Esophagus mucosa (tissue), 1 donor: ENCODE data around the gene PRF1. TPM values are rescaled to one million over a fixed set of nuclear protein-coding genes. Genes with fewer than 3 reads are reported as not detected.
"Not testable (repeated sequence)": the region's sequence is repeated elsewhere in the genome, so short reads cannot be mapped to it uniquely, and the experiment has no call there.

Source experiments
- ATAC-seq: fragments of 200-7000 bp; cut with Tn5 transposase; one replicate; pipeline ENCODE4 v1.9.1; 2020
- total RNA-seq: library from RNA; stranded (reverse); gene quantifications from one replicate; pipeline ENCODE4 v1.2.4, GENCODE V29; 2023
- donor health status: DM: yes; HTN: yes; CAD: no.

The PRF1 gene
- total RNA-seq, result 0.28 TPM

DNA sequence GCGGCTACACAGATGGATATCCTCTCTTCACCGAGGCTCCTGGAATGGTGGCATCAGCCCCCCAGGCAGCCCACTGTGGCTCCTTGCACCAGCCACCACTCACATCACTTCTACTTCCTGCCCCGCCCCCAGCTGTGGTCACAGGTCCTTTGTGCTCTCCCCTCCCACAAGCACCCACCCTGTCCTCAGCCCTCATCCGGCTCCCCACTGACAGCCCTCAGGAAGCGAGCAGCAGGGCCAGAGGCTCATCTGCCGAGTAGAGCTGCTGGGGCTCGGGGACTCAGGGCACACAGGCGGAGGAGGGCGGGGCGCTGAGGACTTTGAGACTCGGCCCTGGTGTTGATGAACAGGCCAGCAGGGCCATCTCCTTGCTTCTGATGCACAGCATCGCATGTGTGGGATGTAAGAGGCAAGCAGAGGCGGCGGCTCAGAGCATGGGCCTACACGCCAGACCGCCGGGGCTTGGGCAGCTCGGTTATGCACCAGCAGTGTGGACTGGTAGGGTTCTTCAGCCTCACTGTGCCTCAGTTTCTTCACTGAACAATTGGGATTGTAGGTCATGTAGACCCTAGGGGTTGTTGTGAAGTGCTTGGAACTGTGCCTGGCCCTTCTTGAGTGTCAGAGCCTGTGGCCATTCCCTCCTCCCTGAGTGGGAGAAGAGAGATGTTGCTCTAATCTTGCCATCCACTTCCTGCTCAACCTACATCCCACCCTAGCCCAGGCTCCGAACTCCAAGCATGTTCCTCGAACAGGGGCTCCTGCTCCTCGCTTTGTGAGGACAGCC, at the start of gene PRF1:
PRF1 (minus strand) TSS at position 77 of the 784 bp plus-strand sequence. CDS start 1,839 bp downstream, outside the sequence.
- ATAC-seq, result peak; percentile 29

DNA sequence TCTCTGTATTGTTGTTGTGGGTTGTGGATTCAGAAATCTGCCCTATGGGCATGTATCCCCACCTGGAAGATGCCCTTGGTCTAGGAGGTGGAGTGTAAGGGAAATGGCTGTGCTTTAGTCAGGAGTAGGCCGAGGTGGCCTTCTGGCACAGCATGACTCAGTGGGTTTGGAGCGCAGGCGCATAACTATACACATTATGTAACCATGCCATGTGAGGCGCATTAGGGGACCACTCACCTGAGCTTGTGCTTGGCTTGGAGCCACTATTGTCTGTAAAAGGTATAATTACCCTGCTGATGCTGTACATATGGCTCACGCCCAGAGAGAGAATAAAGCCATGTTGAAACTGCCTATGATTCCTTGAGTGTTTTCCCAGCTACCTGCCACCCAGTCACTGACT, 49.1 kb upstream of the PRF1 start:
- no peak for ATAC-seq

DNA sequence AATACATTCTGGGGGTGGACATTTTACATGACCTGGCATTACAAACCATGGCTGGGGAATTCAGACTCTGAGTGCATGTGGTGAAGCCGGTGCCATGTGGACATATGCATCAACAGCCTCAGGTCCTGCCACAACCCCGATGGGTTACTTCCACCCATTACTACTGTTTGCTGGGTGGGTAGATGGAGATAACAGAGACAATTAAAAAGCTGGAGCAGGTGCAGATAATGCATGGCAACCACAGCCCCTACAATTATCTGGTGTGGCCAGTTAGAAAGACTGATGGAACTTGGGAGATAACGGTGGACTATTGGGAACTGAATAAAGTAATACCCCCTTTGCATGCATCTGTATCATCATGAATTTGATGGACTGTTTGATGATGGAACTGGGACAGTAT, 48.2 kb upstream of the PRF1 start:
- ATAC-seq, result no peak

DNA sequence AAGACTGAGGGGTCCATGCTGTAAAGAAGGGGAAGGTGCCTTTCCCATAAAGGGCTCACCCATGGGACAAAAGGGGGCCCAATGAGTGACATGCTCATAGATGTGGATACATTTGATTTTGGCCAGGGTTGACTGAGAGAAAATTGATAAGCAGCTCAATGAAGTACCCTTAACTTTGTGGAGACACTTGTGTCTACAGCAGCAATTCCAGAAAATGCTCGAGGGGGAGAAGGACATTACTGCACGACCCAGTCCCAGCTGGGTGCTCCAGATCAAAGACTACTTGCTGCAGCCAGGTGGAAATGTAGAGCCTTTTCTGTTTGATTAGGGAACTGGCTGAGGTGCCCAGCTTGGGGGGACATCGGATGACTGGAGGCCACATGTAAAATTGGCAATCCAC, 47.6 kb upstream of the PRF1 start:
- no peak for ATAC-seq

DNA sequence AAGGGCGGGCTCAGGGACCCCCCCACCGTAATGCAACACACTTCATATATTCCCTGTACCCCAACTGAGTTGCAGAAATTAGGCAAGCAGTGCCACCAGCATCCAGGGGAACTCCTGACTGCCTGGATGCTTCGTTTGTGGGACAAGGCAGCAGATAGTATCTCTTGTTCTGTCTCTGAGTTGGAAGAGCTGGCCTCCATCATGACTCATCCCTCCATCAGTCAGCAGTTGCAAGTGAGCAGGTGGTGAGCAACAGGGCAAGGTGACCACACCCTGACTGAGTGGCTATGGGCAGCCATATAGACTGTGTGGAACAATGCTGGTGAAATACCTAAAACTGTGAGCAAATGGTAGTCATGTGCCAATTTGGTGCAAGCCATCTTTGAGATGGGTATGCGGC, 47.0 kb upstream of the PRF1 start:
- peak; percentile 95 for ATAC-seq

DNA sequence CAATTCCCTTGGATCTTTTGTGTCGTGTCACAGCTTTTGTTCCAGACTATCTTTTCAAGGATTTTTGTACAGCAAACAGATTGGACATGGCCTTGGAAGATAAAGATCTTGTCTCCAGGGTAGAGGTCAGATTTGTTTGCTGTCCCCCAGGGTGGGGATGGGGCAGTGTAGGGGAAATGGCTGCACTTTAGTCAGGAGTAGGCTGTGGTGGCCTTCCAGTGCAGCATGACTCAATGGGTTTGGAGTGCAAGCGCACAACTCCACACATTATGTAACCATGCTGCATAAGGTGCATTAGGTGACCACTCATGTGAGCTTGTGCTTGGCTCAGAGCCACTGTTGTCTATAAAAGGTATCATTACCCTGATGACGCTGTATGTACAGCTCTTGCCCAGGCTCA, 45.9 kb upstream of the PRF1 start:
- ATAC-seq, result no peak

DNA sequence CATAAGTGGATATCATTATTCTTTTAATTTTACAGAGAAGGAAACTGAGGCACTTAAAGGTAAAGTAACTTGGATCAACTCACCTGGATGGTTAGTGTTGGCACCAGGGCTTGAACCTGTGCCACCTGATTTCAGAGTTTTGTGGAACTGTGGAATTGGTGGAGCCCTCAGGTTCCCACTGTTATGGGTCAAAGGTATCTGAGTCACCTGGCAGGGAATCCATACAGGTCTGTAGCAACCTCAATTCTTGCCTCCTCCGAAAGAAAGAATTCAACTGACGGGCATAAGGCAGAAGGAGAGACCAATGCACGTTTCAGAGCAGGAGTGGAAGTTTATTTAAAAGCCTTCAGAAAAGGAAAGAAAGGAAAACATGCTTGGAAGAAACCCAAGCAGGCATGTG, 44.5 kb upstream of the PRF1 start:
- no peak for ATAC-seq

DNA sequence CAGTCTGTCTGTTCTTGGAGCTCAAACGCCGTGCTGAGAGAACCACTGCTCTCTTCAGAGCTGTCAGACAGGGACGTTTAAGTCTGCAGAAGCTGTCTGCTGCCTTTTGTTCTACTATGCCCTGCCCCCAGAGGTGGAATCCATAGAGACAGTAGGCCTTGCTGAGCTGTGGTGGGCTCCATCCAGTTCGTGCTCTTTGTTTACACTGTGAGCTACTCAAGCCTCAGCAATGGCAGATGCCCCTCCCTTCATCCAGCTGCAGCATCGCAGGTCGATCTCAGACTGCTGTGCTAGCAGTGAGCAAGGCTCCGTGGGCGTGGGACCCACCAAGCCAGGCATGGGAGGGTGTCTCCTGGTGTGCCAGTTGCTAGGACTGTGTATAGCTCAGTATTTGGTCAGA, 42.4 kb upstream of the PRF1 start:
- not testable (repeated sequence) for ATAC-seq

DNA sequence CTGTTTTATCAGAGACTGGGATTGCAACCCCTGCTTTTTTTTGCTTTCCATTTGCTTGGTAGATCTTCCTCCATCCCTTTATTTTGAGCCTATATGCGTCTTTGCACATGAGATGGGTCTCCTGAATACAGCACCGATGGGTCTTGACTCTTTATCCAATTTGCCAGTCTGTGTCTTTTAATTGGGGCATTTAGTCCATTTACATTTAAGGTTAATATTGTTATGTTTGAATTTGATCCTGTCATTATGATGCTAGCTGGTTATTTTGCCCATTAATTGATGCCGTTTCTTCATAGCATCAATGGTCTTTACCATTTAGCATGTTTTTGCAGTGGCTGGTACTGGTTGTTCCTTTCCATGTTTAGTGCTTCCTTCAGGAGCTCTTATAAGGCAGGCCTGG, 40.7 kb upstream of the PRF1 start:
- ATAC-seq, result not testable (repeated sequence)

DNA sequence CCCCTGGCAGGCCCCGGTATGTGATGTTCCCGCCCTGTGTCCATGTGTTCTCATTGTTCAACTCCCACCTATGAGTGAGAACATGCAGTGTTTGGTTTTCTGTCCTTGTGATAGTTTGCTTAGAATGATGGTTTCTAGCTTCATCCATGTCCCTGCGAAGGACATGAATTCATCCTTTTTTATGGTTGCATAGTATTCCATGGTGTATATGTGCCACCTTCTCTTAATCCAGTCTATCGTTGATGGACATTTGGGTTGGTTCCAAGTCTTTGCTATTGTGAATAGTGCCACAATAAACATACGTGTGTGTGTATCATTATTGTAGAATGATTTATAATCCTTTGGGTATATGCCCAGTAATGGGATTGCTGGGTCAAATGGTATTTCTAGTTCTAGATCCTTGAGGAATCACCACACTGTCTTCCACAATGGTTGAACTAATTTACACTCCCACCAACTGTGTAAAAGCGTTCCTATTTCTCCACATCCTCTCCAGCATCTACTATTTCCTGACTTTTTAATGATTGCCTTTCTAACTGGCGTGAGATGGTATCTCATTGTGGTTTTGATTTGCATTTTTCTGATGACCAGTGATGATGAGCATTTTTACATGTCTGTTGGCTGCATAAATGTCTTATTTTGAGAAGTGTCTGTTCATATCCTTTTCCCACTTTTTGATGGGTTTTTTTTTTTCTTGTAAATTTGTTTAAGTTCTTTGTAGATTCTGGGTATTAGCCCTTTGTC, 37.3 kb upstream of the PRF1 start:
- not testable (repeated sequence) for ATAC-seq

DNA sequence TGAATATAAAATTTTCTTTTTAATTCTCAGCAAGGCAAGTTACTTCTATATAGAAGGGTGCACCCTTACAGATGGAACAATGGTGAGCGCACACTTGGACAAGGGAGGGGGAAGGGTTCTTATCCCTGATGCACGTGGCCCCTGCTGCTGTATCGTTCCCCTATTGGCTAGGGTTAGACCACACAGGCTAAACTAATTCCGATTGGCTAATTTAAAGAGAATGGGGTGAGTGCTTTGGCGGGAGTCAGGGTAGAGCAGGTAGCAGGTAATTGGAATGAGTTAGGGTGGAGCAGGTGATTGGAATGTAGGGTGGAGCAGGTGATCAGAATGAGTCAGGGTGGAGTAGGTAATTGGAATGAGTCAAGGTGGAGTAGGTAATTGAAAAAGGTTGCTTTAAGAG, 32.0 kb upstream of the PRF1 start:
- peak; percentile 61 for ATAC-seq

DNA sequence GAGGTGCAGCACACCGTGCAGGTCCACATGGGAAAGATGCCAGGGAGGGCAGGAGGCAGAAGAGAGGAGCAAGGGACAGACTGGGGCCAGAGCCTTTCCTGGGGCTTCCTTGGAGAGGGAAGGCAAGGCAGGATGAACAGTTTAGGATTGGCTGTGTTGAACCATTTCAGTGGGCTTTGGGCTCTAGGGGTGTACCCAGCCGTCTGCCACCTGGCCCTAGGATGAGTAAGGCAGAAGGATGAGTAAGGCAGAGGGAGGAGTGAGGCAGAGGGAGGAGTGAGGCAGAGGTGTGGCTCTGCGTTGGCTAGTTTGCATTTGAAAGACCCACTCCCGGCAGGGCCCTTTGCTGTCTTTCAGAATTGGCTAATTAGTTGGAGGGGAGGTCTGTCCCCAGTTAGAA, 31.5 kb upstream of the PRF1 start:
- peak; percentile 100 for ATAC-seq

DNA sequence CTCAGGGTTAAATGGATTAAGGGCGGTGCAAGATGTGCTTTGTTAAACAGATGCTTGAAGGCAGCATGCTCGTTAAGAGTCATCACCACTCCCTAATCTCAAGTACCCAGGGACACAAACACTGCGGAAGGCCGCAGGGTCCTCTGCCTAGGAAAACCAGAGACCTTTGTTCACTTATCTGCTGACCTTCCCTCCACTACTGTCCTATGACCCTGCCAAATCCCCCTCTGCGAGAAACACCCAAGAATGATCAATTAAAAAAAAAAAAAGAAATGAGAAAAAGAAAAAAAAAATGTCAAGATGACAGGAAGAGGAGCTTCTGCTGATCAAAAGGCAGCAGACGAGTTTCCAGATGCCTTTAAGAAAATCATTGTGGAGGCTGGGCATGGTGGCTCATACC, 29.2 kb upstream of the PRF1 start:
- not testable (repeated sequence) for ATAC-seq

DNA sequence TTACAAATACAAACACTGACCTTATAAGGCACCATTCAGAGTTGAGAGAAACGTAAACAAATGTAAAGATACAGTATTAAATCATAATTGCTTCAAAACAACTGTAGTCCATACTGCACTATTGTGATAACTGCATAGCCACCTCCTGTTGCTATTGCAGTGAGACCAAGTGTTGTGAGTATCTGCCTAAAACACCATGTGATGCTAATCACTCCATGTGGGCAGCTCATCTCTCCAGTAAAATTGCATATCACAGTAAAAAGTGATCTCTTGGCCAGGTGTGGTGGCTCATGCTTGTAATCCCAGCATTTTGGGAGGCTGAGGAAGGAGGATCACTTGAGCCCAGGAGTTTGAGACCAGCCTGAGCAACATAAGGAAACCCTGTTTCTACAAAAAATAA, 26.8 kb upstream of the PRF1 start:
- no peak for ATAC-seq

DNA sequence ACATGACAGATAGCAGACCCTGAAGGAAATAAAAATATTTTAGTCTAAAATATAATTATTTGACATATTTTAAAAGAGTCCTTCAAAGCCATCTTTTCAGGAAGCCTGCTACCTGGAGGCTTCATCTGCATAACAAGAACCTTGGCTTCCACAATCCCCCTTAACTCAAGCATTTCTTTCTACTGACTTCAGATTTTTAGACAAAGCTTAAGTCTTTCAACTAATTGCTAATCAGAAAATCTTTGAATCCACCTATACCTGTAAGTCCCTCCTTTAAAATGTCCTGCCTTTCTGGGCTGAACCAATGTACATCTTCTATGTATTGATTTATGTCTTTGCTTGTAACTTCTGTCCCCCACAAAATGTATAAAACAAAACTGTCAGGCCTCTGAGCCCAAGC, 23.5 kb upstream of the PRF1 start:
- no peak for ATAC-seq

DNA sequence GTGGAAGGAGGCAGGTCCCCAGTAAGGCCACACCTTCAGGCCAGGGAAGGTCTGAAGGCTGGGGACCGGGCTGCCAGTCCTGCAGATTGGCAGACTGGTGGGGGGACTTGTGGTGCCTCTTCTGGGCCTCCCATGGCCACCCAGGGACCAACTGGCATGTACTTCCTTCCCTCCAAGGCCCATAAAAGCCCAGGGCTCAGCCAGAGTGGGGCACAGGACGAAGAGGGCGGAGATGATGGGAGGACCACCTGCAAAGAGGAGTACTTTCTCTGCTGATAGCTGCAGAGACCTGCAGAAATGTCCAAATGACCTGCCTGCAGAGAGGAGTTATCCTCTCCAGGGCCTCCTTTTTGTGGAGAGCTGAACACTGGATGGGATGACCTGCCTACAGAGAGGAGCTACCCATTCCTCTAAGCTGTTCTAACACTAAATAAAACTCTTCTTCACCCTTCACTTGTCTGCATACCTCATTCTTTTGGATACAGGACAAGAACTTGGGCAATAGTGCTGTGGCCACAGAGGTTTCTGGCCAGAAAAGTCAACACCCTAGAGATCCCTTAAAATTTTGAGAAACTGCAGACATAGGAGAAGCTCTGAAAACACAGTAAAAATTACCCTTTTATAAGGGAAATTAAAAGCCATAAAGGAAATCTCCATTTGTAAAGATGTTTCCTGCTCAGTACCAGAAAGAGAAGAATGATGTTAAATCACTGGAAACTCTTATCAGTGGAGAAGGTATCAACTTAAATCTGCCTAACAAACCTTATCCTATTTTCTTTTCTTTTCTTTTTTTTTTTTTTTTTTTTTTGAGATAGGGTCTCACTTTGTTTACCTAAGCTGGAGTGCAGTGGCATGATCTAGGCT, 20.7 kb upstream of the PRF1 start:
- ATAC-seq, result no peak

DNA sequence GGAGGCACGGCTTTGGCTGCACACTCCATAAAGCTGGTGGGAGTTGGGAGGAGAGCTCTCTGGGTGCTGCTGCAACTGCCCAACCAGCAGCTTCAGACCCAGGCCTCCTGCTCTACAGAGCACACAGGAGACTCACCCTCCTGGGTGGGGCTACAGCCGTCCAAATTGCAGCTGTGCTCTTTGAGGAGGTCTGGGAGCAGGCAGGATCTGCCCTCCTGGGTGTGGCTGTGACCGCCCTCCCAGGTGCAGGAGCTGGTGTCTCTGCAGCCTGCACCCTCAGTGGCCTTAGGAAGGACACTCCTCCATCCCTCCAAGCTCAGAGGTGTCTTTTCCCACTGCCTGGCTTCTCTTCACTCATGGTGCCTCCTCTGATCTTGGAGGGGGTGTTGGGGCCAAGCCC, 20.0 kb upstream of the PRF1 start:
- peak; percentile 12 for ATAC-seq

DNA sequence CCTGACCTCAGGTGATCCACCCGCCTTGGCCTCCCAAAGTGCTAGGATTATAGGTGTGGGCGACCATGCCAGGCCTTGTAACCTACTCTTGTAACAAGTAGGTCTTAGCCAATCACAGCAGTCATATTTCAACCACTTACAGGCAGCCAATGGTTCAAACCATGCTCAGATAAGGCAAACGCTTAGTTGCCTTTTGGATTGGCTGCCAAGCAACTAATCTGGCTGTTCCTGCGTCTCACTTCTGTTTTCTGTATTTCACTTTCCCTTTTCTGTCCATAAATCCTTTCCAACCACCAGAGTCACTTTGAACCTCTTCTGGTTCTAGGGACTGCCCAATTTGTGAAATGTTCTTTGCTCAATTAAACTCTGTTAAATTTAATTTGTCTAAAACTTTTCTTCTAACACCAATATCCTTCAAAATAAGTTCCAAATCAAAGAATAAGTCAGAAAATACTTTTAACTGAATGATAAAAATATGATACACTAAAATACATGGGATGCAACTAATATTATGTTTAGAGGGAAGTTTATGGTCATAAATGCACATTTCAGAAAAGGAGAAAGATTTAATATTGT, 19.1 kb upstream of the PRF1 start:
- ATAC-seq, result no peak

DNA sequence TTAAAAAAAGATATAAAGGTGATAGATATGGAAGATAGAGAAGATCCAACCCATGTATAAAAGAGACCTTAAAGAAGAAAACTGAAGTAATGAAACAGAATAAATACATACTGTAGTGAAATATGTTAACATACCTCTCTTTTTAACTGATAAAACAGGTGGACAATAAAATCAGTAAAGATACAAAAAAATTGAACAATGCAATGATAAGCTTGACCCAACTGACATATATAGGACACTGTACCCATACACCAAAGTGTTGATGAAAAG, 17.4 kb upstream of the PRF1 start:
- ATAC-seq, result no peak

DNA sequence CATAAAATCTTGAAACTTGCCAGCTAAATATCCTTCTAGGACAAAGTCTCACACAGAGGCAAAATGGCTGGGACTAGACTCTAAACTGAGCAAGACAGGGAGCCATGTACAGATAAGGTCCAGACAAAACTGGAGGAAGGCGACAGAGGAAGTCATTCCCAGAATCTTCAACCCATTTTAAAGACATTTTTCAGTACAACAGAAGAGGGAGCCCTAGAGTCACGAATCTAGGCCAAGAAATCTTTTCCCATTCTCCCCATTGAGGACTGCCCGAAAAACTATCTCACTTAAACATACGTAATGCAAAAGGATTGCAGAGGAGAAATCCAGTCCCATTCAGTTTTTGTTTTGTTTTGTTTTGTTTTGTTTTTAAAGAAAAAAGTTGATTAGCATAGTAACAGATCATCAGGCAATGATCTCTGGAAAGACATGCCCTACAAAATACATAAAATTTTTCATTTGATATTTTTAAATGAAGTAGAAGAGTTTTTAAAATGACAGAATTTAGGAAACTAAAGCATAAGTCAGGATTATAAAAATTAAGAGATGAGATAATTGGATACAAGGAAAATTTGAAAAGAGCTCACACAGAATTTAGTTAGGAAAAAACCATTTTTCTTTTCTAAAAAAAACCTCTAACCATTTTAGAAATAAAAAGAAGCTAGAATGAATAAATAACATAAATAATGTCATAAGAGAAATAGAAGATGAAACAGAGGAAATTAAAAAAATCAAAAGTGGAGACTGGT, 16.9 kb upstream of the PRF1 start:
- peak; percentile 25 for ATAC-seq

DNA sequence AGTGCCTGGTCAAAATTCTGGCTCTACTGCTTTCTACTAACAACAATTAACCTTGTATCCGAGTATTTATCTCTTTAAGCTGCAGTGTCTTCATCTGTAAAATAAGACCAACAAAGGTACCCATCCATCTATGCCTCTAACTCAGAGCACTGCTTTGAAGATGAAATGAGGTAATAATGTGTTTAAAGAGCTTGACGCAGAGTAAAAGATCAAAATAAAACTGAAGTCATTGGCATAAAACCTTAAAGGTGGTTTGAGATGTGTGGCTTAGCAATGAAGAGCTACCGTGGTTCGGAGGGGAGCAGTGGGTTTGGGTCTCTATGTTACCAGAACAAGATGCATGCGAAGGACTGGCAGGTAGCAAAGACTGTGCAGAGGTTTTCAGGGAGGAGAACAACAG, 16.1 kb upstream of the PRF1 start:
- no peak for ATAC-seq

DNA sequence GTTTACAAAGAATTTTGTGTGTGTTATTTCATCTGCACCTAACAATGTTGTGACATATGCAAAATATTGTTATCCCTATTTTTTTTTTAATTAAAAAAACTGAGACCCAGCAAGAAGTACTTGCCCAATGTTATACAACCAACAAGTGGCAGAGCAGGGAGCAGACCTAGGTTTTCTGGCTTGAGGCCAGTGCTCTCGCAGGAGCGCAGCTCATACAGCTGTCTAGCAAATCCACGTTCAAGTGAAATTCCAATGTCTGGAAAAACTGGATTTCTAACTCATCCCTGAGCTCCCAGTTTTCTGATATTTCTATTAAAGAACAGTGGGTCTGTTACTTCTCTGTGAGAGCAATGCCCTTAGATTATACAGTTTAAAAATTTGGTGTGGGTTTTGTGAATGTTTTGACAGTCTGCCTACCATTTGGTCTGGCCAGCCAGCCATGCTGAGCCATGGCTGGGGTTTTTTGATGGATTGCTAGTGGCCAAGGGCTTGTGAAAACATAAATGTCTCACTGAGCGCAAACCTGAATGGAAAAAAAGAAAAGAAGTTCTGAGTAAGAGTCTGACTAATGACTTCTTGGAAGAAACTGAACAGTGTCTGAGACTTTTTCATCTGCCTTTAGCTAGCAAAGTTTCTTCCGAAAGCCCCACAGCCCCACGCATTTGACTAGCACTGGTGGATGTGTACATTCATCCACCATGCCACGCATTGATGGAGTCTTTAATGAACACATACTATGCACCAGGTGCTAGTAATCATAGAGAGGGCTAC, 15.4 kb upstream of the PRF1 start:
- ATAC-seq, result peak; percentile 25
